ENCODE results near the gene WDR26. TPM values are rescaled to one million over a fixed set of nuclear protein-coding genes. Genes with fewer than 3 reads are reported as not detected.

The WDR26 gene
- total RNA-seq, 4 donors from 2014 or later, result 61.5 to 78.7 (median 71.9) TPM

DNA sequence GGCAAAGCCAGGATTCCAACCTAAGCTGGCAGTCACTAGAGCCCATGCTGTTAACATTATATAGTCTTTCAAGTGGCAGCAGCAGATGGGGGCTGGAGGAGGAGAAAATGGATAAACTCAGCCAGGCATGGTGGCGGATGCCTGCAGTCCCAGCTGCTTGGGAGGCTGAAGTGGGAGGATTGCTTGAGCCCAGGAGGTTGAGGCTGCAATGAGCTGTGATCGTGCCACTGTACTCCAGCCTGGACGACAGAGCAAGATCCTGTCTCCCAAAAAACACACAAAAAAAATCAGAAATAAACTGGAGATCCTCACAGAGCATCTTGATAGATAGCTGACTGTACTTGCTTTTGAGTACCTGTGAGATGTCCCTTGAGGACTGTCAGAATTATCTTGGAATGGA lies 13.4 kb upstream of the WDR26 start:
- H3K27ac ChIP-seq, result no peak overlapping the region
- H3K4me1 ChIP-seq, result peaks cover 0 to 10% (median 0%) of the 10 kb centered on the region in 4 donors
- no peaks in the 10 kb centered on the region for H3K9me3 ChIP-seq
- DNase-seq (ENCODE audit: low spot score in 2 of 2), result no peak
- H3K4me3 ChIP-seq, result no peak overlapping the region
- no peaks in the 10 kb centered on the region for H3K36me3 ChIP-seq
- 93 to 94% methylated on average over 3 of the region's 3 CpGs for WGBS, 2 donors
- TF ChIP-seq, protein P1, sequence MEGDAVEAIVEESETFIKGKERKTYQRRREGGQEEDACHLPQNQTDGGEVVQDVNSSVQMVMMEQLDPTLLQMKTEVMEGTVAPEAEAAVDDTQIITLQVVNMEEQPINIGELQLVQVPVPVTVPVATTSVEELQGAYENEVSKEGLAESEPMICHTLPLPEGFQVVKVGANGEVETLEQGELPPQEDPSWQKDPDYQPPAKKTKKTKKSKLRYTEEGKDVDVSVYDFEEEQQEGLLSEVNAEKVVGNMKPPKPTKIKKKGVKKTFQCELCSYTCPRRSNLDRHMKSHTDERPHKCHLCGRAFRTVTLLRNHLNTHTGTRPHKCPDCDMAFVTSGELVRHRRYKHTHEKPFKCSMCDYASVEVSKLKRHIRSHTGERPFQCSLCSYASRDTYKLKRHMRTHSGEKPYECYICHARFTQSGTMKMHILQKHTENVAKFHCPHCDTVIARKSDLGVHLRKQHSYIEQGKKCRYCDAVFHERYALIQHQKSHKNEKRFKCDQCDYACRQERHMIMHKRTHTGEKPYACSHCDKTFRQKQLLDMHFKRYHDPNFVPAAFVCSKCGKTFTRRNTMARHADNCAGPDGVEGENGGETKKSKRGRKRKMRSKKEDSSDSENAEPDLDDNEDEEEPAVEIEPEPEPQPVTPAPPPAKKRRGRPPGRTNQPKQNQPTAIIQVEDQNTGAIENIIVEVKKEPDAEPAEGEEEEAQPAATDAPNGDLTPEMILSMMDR (IDR thresholded peaks at IDR 0.05), result no peak
- no peak for TF ChIP-seq POLR2A (IDR thresholded peaks at IDR 0.05)
- TF ChIP-seq EP300 (IDR thresholded peaks at IDR 0.05), result no peak
- H3K27me3 ChIP-seq, result no peaks in the 10 kb centered on the region

DNA sequence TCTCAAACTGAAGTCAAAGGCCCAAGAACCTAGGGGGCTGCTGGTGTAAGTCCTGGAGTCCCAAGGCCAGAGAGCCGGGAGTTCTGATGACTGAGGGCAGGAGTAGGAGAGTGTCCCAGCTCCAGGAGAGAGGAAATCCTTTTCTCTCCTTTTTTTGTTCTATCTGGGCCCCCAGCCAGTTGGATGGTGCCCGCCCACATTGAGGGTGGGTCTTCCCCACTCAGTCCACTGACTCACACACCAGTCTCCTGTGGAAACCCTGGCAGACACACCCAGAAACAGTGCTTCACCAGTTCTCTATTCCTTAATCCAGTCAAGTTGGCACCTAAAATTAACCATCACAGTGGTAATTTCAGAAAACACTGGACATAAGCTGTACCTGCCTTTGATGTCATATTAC lies 12.7 kb upstream of the WDR26 start:
- DNase-seq (ENCODE audit: low spot score in 2 of 2), result peak in 1 of 2 donors; percentile 48
- 51 to 52% methylated on average over 2 of the region's 2 CpGs for WGBS, 2 donors

DNA sequence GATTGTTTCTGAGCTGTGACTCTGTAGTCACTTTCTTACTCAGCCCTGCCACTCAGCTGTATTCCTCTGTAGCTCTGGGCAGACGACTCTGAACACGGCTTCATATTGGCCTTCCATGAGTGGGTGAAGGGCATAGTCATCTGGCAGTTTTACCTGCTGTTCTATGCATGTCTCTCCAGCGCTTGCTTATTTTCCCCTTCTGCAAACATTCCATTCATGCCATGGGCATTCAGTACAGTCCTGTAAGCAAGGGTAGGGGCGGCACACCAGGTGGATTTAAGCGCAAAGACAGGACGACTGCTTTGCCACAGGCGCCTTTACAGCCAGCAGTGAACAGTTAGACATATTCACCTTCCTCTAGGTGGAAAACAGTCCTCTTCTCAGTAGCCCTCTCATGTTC lies 4.4 kb upstream of the WDR26 start:
- Histone ChIP-seq H3K27me3 (no peaks in the 10 kb centered on the region), H3K4me3 (no peak overlapping the region), H3K9me3 (no peaks in the 10 kb centered on the region), H3K4me1 (peaks cover 0 to 18% (median 9%) of the 10 kb centered on the region in 4 donors), H3K27ac (no peak overlapping the region), H3K36me3 (peaks cover 0 to 19% (median 0%) of the 10 kb centered on the region in 3 donors)
- 77 to 84% methylated on average over 7 of the region's 7 CpGs for WGBS, 2 donors
- DNase-seq (ENCODE audit: low spot score in 2 of 2), result no peak
- no peak for TF ChIP-seq EP300 (IDR thresholded peaks at IDR 0.05)
- TF ChIP-seq, protein P1 (IDR thresholded peaks at IDR 0.05), result no peak
- no peak for TF ChIP-seq POLR2A (IDR thresholded peaks at IDR 0.05)

More for the DNA sequence above, 12.7 kb upstream of the WDR26 start:
- no peak overlapping the region for H3K27ac ChIP-seq
- no peak for TF ChIP-seq EP300 (IDR thresholded peaks at IDR 0.05)
- no peak for TF ChIP-seq POLR2A (IDR thresholded peaks at IDR 0.05)
- TF ChIP-seq, protein P1 (IDR thresholded peaks at IDR 0.05), result no peak
- H3K27me3 ChIP-seq, result no peaks in the 10 kb centered on the region
- no peaks in the 10 kb centered on the region for H3K9me3 ChIP-seq
- H3K4me3 ChIP-seq, result no peak overlapping the region
- peaks cover 0 to 10% (median 0%) of the 10 kb centered on the region in 4 donors for H3K4me1 ChIP-seq
- H3K36me3 ChIP-seq, result peaks cover 0 to 2% (median 0%) of the 10 kb centered on the region in 3 donors

DNA sequence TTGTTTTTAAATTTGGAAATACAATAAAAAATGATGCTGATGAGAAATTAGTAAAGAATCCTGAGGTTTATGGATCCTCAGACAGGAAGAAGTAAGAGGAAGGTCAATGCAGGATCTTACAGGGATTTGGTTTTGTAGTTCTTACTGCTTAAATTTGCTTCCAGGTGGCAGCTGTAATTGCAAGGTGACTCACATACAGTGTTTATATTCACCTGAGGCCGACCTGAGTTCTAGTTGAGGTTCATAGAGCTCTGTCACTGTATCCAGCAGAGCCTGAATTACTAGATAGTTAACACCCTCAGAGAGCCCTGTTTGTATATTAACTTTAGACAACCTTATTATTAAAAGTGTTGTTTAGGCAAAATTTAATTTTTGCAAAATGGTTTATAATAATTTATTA lies 1.4 kb upstream of the WDR26 start:
- H3K9me3 ChIP-seq, result no peaks in the 10 kb centered on the region
- no peak for TF ChIP-seq POLR2A (IDR thresholded peaks at IDR 0.05)
- TF ChIP-seq, protein P1 (IDR thresholded peaks at IDR 0.05), result no peak
- no peak for TF ChIP-seq EP300 (IDR thresholded peaks at IDR 0.05)
- peak overlapping the region in 2 of 4 donors; percentile 99 for H3K27ac ChIP-seq
- H3K27me3 ChIP-seq, result no peaks in the 10 kb centered on the region
- DNase-seq (ENCODE audit: low spot score in 2 of 2), result no peak
- no peak overlapping the region for H3K4me3 ChIP-seq
- WGBS, 2 donors, result 79 to 96% methylated on average over 1 of the region's 1 CpG
- H3K36me3 ChIP-seq, result peaks cover 0 to 14% (median 4%) of the 10 kb centered on the region in 3 donors
- H3K4me1 ChIP-seq, result peaks cover 0 to 37% (median 26%) of the 10 kb centered on the region in 4 donors

DNA sequence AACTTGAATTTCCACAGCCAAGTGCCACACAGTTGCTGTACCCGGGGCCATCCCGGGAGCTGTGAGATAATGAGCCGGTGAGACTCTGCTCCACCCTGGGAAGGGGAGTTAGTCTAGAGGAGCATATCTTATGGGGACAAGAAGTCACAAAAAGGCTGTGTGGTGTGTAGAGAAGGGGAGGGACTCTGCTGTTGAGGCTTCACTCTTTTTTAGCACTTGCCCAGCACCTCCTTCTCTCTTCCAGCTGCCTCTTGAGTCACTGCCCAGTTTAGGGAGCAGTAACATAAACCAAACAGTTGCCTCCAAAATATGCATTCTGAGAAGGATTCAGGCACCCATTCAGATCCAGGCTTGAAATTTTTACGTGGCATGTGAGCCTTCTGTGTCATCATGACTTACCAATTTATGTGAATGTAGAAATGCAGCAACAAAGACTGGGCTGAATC lies 744 bp upstream of the WDR26 start:
- Histone ChIP-seq H3K27me3 (no peaks in the 10 kb centered on the region), H3K4me1 (peaks cover 0 to 44% (median 31%) of the 10 kb centered on the region in 4 donors), H3K36me3 (peaks cover 0 to 12% (median 4%) of the 10 kb centered on the region in 3 donors), H3K9me3 (no peaks in the 10 kb centered on the region), H3K4me3 (peak overlapping the region; percentile 68 to 97 (median 86)), H3K27ac (peak overlapping the region; percentile 95 to 99 (median 99))
- WGBS, 2 donors, result 2 to 4% methylated on average over 4 of the region's 4 CpGs
- DNase-seq (ENCODE audit: low spot score in 2 of 2), result peak in 1 of 2 donors; percentile 14
- TF ChIP-seq, protein P1 (IDR thresholded peaks at IDR 0.05), result no peak
- no peak for TF ChIP-seq POLR2A (IDR thresholded peaks at IDR 0.05)
- no peak for TF ChIP-seq EP300 (IDR thresholded peaks at IDR 0.05)

Measured in tibial nerve (tissue), 4 donors.